Sigmoid colon (tissue), 3 donors: ENCODE data around the gene NEK5.

Source experiments
- CTCF ChIP-seq, 4 experiments: fragments of 450-650 bp in 3 of 4; fragments of 200-600 bp in 1 of 4; IDR thresholded peaks; one replicate each; pipeline ENCODE4 v1.5.1; 2016 to 2019; ENCODE audit warnings: antibody characterized with exemption in 4 of 4, mild to moderate bottlenecking in 3 of 4, moderate library complexity in 2 of 4
- POLR2A ChIP-seq, 2 donors: fragments of 450-650 bp; IDR thresholded peaks; one replicate each; pipeline ENCODE4 v1.6.1; 2016; ENCODE audit warnings: antibody characterized with exemption in 2 of 2, mild to moderate bottlenecking in 2 of 2, moderate library complexity in 2 of 2

- no peak for TF ChIP-seq CTCF (IDR thresholded peaks at IDR 0.05)
- TF ChIP-seq POLR2A (IDR thresholded peaks at IDR 0.05): no peak
Measured at GRCh38 chr13:52020191-52020590, 108.7 kb downstream of the NEK5 start.
